Esophagus mucosa (tissue), 1 donor: Measurements from ENCODE around the gene UTS2R. TPM values are rescaled to one million over a fixed set of nuclear protein-coding genes. Genes with fewer than 3 reads are reported as not detected.
"Not testable (repeated sequence)": the region's sequence is repeated elsewhere in the genome, so short reads cannot be mapped to it uniquely, and the experiment has no call there.

Experiments used
- ATAC-seq: fragments of 200-7000 bp; cut with Tn5 transposase; one replicate; pipeline ENCODE4 v1.9.1; 2020
- total RNA-seq: library from RNA; stranded (reverse); gene quantifications from one replicate; pipeline ENCODE4 v1.2.4, GENCODE V29; 2023
- donor health status: DM: yes; HTN: yes; CAD: no.

The UTS2R gene
- total RNA-seq, 1 donor from 2014 or later, result not detected

DNA sequence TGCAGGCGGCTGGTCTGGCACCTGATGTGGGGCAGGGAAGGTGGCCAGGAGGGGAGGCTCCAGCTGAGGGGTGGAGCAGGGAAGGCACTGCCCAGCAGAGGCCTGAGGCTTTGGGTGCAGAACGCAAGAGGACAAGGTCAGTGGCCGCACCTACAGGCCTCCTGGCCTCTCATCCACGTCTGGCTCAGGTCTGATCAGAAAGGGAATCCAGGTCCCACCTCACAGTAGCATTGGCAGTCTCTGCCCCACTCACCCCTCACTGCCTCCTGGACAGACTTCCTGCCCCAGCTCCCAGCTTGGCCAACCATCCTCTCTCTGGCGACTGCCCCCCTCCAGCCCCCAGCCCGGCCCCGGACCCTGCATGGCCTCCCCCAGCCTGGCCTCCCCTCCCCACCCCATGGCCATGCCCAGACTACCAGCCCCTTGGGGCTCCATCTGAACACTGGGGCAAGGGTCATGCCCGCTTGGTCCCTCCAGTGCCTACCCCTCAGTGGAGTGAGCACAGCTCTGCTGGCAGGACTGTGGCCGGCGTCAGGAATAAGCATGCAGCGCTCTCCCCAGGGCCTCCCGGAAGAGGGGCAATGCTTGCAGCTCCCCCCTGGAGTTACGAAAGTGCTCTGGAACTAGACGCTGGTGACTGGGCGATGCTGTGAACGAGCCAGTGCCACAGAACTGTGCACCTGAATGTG lies 4.6 kb downstream of the UTS2R start:
- no peak for ATAC-seq

DNA sequence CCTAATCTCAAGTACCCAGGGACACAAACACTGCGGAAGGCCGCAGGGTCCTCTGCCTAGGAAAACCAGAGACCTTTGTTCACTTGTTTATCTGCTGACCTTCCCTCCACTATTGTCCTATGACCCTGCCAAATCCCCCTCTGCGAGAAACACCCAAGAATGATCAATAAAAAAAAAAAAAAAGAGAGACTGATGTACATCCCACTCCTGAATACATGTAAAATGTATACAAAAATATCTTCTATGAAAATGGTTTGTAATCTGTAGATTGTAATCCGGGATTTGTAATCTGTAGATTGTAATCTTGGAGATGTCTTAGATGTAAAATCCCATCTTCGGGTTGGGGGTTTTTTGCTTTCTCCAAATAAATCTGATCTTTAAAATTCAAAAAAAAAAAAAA lies 5.7 kb downstream of the UTS2R start:
- ATAC-seq, result not testable (repeated sequence)

DNA sequence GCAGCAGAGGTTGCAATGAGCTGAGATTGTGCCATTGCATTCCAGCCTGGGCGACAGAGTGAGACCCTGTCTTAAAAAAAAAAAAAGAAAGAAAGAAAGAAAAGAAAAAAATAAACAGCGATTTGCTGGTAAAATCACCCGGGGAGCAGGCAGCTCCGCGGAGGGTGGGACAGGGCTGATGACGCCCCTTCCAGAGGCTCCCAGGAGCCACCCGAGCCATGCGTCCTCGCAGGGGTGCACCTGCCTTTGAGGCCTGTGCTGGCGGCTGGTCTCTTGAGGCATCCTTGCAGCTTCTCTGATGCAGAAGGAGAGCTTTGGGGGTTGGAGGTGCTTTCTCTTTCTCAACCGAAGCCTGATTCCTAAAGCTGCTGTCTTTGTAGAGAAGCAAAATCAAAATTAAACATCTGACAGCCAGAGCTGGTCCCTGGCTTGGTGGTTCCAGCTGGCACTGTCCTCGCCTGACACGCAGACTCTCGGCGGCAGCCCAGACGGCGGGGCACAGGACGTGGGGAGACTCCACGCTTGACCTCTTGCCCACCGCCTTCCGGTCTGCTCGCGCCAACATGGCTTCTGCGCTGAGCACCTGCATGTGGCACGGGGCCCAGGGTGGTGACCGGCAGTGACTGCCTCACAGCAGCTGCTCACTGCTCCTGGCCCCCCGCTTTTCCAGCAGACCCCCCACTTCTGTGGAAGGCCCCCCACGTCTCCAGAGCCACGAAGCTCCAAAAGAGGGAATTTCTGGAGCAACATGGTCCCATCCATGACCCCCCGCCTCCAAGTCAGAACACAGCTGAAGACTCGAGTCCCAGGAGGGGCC lies 6.6 kb downstream of the UTS2R start:
- no peak for ATAC-seq

DNA sequence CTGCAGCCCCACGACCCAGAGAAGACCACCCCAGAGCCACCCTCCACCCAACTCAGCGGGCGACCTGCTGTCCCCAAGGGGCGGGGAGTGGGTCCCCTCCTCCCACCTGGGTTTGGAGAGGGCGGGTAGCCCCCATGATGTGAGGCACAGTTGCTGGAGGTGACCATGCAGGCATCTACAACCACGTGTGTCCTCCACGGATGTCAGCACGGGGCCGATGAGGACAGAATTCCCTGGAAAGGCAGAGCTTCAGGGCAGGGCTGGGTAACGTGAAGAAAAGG lies 7.1 kb downstream of the UTS2R start:
- no peak for ATAC-seq

DNA sequence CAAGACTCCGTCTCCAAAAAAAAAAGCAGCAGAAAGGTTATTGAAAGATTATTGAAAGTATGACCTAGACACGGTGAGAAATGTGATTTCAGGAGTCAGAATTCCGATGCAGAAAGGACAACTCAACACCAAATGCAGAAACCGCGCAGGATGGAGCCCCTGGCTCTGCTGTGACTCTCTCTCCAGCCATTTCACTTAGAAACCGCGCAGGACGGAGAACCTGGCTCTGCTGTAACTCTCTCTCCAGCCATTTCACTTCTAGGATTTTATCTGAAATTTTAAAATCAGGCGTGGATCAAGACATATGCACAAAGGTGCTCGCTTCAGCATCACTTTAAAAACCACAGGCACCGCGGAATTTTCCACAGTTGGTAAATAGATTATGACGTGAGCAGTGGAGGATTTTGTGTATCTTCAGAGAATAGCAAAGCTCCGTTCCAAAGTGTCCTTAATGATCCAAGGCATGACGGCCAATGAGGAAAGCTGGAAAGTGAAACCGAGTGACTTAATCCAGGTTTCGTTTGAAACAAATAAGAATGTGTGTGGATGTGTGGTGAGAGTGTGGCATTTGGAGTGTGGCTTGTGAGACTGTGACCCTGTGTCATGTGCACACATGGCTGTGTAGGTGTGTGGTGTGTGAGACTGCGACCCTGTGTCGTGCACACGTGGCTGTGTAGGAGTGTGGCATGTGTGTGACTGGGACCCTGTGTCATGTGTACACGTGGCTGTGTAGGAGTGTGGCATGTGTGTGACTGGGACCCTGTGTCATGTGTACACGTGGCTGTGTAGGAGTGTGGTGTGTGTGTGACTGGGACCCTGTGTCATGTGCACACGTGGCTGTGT lies 9.5 kb downstream of the UTS2R start:
- no peak for ATAC-seq

DNA sequence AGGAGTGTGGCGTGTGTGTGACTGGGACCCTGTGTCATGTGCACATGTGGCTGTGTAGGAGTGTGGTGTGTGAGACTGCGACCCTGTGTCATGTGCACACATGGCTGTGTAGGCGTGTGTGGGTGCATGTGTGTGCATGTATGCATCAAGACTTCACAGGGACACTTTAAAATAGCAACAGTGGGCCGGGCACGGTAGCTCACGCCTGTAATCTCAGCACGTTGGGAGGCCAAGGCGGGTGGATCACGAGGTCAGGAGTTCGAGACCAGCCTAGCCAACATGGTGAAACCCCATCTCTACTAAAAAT lies 10.1 kb downstream of the UTS2R start:
- not testable (repeated sequence) for ATAC-seq

DNA sequence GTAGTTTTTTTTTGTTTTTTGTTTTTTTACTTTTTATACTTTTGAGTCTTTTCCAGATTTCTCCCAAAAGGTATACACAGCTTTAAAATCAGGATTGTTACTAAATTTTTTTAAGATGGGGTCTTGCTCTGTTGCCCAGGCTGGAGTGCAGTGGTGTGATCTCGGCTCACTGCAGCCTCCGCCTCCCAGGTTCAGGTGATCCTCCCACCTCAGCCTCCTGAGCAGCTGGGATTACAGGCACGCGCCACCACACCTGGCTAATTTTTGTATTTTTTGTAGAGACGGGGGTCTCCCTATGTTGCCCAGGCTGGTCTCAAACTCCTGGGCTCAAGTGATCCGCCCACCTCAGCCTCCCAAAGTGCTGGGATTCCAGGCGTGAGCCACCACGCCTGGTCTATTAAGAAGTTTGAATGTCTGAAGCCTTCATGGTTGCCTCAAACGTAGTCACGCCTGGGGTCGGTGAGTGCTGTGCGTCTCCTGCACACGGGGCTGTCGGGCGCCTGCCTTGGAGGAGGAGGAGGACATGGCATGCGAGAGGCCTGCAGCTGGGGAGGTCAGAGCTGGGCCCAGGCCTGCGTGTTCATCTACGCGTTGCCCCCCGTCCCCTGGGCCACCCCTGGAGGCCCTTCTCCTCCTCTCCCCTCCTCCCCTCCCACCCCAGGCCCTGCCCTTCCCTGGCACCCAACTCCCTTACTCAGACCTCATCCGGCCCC lies 10.8 kb downstream of the UTS2R start:
- not testable (repeated sequence) for ATAC-seq

DNA sequence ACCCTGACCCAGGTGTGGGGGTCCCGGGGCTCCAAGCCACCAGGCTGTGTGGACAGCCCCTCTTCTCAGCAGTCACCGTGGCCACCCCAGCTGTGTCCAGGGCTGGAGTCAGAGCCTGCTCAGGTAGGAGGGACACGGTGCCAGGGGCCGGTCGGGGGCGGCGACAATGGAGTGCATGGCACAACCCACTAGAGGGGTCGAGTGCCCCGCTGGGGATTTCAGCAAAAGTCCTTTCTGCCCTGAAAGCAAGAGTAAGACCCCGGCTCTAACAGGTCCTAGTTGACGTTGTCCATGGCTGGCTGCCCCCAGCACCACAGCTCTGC lies 11.3 kb downstream of the UTS2R start:
- ATAC-seq, result no peak

DNA sequence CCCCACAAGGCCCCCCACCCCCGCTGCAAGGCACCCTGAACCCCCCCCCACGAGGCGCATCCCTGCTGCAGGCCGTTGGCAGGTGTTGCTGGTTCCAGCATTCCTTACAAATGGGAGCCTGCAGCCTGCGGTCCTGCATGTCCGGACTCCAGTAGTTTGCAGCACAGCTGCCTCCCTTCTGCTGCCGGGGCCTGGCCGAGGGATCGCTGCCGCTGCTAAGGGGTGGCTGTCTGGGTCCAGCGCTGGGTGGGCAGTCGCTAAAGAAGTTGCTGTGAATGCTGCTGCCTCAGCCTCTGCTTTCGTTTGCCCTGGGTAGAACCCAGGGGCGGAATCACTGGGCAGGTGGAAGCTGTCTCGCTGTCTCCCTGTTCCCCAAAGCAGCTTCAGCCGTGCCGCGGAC lies 11.8 kb downstream of the UTS2R start:
- no peak for ATAC-seq

DNA sequence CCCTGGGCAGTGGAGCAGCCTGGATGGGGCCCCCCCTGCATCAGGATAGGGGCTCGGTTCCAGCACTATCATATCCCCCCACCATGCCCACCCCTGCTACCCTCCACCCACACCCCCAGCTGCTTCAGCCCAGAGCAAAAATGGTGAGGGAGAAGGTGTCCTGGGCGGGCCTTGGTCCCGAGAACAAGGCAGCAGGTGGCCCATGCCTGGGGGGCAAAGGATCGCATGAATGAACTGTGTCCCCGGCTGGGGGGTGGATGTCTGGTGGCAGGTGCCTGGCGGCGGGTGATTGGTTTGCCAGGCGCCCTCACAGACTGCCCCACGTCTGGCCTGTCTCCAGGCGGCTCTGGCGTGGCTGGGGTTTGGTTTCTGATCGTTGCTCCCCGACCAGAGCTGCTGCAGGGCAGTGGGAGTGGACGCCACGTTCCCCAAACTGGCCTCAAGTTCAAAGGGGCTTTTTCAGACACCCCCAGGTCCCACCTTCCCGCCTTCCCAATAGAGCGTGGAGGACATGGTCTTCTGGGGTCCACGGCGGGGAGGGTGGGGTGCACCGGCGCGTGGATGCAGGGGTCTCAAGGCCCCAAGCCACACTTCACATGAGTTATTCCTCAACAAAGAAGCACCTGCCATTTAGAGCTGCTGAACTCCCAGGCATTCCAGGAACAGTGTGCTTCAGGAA lies 12.6 kb downstream of the UTS2R start:
- ATAC-seq, result no peak

DNA sequence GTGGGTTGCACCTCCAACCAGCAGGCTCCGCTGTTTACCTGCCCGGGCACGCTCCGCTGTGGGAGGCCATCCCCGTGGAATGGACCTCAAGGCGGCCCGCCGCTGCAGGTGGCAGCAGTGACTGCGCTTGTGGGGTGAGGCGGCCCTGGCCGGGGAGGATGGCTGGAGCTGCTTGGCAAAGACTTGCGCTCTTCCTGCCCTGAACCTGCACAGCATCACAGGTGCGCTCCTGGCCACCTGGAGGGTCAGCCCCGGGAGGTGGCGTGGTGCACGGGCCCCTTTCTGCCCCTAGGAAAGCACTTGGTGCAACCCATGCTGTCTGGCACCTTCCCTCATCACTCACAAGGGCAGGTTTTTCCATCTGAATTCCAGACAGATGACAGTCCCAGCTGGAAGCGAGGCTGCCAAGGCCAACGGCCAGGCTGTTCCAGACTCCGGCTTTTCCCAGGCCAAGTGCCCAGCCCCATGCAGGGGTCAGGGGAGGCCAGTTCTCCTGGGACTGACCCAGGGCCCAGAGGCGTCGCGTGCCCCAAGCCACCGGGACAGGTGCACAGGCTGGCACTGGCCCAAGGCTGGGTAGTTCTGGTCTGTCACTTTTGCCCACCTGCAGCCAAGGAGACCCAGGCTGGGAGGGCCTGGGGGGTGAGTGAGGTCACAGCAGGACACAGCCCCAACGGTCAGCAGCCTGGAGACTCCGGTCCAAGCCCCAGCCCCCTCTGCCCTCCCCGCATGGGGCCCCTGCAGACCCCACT lies 13.3 kb downstream of the UTS2R start:
- ATAC-seq, result peak; percentile 86

DNA sequence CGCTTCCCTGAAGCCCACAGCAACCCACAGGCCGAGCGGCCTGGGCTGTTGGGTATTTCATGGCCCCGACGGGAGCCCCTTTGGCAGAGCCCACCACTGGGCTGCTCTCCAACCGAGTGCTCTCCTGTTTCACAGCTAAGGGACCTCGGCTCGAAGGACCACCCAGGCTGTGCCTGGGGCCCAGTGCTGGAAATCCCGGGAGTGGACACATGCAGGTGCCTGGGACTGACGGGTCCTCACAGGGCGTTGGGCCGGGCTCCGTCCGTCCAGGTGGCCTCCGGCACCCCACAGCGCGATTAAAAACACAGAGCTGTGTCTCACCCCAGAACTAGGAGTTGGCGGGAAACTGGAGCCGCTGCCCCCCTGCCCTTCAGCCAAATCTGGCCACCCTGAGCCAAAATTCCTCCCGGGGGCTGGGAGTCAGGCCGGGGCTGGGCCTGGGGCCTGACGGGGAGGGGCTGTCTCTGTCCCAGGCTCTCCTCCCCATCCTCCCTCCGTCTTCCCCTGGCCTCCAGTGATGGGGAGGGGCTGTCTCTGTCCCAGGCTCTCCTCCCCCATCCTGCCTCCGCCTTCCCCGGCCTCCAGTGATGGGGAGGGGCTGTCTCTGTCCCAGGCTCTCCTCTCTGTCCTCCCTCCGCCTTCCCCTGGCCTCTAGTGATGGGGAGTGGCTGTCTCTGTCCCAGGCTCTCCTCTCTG lies 14.1 kb downstream of the UTS2R start:
- no peak for ATAC-seq

DNA sequence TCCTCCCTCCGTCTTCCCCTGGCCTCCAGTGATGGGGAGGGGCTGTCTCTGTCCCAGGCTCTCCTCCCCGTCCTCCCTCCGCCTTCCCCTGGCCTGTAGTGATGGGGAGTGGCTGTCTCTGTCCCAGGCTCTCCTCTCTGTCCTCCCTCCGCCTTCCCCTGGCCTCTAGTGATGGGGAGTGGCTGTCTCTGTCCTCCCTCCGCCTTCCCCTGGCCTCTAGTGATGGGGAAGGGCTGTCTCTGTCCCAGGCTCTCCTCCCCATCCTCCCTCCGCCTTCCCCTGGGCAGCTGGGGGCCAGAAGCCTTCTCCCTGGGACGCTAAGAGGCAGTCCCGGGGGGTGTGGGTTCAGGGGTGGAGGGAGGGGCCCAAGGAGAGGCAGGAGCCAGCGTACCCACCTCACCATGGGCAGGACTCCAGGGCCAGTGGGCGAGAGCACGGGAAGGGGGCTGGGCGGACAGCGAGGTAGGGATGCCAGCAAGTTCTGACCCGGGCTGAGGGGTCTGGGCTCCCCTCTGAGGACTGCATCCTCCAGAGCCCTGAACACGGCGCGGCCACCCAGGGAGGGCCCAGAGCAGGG lies 14.8 kb downstream of the UTS2R start:
- no peak for ATAC-seq

DNA sequence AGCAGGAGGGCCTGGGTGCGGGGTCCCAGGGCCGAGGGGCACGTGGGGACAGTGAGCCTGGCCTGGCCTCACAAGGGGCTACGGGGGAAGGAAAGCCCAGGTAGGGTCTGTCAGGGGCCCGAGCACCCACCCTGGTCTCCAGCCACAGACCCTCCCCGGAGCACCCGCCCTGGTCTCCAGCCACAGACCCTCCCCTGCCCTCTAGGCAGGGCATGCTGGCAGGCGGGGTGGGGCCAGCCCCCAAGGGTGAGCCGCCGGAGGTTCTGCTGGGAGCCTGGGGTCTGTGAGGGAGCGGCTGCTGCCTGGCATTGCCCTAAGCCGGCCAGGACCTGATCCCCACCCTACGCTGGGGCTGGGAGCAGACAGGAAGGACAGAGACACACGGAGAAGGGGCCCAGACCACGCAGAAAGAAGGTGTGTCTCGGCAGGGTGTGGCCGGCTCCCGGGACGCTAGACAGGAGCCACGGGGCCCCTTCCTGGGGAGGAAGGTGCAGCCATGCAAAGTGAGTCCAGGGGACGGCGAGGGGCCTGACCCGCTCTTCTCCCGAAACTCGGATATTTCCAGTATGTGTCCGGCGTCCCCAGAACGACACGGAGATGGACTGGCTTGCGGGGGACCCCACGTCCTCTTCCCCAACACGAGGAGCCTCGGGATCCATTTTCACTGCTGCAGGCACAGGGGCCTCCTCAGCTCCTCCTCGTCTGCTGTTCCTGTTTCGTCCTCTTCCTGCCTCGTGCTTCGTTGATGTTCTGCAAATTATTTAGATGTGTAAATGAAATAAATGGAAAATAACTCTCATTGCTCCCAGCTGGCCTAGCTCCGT lies 15.5 kb downstream of the UTS2R start:
- no peak for ATAC-seq

DNA sequence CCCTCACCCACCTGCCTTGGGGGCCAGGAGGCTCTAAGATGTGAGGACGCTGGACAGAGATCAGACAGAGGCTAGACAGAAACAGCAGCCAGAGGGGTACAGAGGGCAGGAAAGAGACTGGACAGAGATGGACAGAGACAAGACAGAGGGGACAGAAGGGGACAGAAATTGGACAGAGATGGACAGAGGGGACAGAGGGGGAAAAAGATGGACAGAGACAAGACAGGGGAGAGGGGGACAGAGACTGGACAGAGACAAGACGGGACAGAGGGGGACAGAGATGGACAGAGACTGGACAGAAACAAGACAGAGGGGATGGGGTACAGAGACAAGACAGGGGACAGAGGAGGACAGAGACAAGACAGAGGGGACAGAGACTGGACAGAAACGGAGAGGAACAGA lies 16.1 kb downstream of the UTS2R start:
- ATAC-seq, result no peak

DNA sequence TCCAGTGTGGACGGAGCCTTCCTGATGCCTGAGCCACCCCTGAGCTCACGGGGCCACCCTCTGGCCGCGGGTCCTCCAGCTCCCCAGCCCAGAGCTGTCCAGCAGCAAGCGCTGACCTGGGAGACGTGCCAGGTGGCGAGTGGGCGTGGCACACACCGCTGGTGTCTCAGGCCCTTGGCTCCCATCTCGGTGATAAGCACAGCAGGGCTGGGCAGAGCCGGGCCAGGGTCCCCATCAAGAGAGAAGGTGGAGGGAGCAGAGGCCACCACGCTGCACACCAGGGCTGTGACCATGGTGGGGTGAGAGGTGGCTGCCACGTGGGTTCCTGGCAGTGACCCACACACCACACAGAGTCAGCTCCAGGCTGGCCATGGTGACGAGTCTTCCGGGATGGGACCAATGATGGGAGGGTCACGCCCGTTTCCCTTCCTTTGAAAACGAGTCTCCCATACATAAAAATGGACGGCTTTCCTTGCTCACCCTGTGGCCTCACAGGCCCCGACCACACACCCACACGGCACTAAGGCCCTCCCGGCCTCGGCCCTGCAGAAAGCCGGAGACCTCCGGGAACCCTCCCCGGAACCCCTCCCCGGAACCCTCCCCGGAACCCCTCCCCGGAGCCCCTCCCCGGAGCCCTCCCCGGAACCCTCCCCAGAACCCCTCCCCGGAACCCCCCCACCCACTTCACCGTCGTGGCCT lies 16.8 kb downstream of the UTS2R start:
- peak; percentile 11 for ATAC-seq

DNA sequence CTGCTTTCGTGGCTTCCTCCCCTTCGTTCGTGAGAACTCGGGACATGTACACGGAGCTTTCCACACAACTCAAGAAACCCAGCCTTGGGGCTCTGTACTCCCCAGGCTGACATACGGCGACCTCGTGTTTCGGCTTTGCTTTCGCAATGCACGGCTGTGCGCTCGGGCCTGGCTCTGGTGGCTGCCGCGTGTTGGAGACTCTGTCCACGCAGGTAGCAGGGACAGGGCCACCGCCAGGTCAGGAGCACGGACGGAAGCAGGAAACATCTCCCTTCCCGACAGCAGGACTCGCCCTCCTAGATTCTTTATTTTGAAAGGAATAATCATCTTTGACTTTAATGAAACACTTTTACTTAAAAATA lies 17.3 kb downstream of the UTS2R start:
- ATAC-seq, result no peak

DNA sequence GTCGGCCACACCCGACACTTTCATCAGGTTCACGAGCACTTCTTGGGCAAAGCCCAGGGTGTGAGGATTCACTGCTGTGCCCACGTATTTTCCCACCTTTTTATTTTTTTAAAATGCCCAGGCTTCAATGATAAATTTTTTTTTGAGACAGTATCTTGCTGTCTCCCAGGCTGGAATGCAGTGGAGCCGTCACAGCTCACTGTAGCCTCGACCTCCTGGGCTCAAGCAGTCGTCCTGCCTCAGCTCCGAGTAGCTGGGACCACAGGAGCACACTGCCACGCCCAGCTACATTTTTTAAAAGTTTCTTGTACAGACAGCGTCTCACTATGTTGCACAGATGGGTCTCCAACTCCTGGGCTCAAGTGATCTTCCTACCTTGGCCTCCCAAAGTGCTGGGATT lies 17.8 kb downstream of the UTS2R start:
- no peak for ATAC-seq
